HFF-Myc (cell line): ENCODE data around the gene DSC1.

ENCODE experiments used
- DNase-seq: peaks from one replicate; pipeline ENCODE4 v3.0.0-alpha.2; 2011; ENCODE audit warnings: low read depth; ENCODE audit errors: extremely low read depth
- H3K4me3 ChIP-seq: replicated peaks from 2 replicates; pipeline ENCODE4 v1.5.1; 2011; ENCODE audit warnings: low read depth, mild to moderate bottlenecking, control low read depth, low read length
- CTCF ChIP-seq: IDR thresholded peaks from 2 replicates; pipeline ENCODE4 v1.5.1; 2012; ENCODE audit warnings: mild to moderate bottlenecking, low read depth, low read length, control low read depth; ENCODE audit errors: missing control alignments

Gene DSC1

GRCh38 chr18:31105733-31106132 is 56.9 kb downstream of the DSC1 start:
- no peak for DNase-seq
- TF ChIP-seq CTCF = no peak
- no peak overlapping the region for H3K4me3 ChIP-seq

GRCh38 chr18:31104444-31104843 is 58.2 kb downstream of the DSC1 start:
- no peak overlapping the region for H3K4me3 ChIP-seq
- no peak for TF ChIP-seq CTCF
- no peak for DNase-seq

GRCh38 chr18:31103423-31103822 is 59.2 kb downstream of the DSC1 start:
- DNase-seq = no peak
- H3K4me3 ChIP-seq = no peak overlapping the region
- TF ChIP-seq CTCF = no peak

GRCh38 chr18:31102941-31103340 is 59.7 kb downstream of the DSC1 start:
- no peak for TF ChIP-seq CTCF
- no peak for DNase-seq
- no peak overlapping the region for H3K4me3 ChIP-seq

- DNase-seq = no peak
- TF ChIP-seq CTCF = no peak
- H3K4me3 ChIP-seq = no peak within 1 kb of the TSS
Measured at GRCh38 chr18:31102025-31102684, 60.5 kb downstream of the DSC1 start, which contains the start of gene DSC2. Gene DSC2, minus strand, starts transcription at chr18:31102421. Its CDS starts 450 bp downstream, at chr18:31101971.

- no peak overlapping the region for H3K4me3 ChIP-seq
- TF ChIP-seq CTCF = no peak
Measured at GRCh38 chr18:31101183-31102024, 61.3 kb downstream of the DSC1 start.

More at GRCh38 chr18:31101183-31102024, 61.3 kb downstream of the DSC1 start:
- no peak for DNase-seq
